ENCODE measurements around the gene IZUMO2. TPM values are rescaled to one million over a fixed set of nuclear protein-coding genes. Genes with fewer than 3 reads are reported as not detected.

The IZUMO2 gene
- total RNA-seq, 1 donor: not detected

GRCh38 chr19:50198431-50199258, 35.6 kb upstream of the IZUMO2 start:
- TF ChIP-seq CTCF (IDR thresholded peaks at IDR 0.05; ENCODE audit: insufficient read depth, low read depth, low read length): no peak

GRCh38 chr19:50197348-50197747, 34.3 kb upstream of the IZUMO2 start:
- no peak for TF ChIP-seq CTCF (IDR thresholded peaks at IDR 0.05; ENCODE audit: insufficient read depth, low read depth, low read length)
- DNase-seq (ENCODE audit: low read depth): no peak
- H3K4me3 ChIP-seq (ENCODE audit: low read depth, low read length): no peak overlapping the region

More at GRCh38 chr19:50198431-50199258, 35.6 kb upstream of the IZUMO2 start:
- H3K4me3 ChIP-seq (ENCODE audit: low read depth, low read length): no peak overlapping the region
- DNase-seq (ENCODE audit: low read depth): no peak

GRCh38 chr19:50196322-50196932, 33.3 kb upstream of the IZUMO2 start:
- DNase-seq (ENCODE audit: low read depth): no peak
- no peak overlapping the region for H3K4me3 ChIP-seq (ENCODE audit: low read depth, low read length)
- no peak for TF ChIP-seq CTCF (IDR thresholded peaks at IDR 0.05; ENCODE audit: insufficient read depth, low read depth, low read length)

GRCh38 chr19:50195224-50195623, 32.1 kb upstream of the IZUMO2 start:
- no peak for DNase-seq (ENCODE audit: low read depth)
- TF ChIP-seq CTCF (IDR thresholded peaks at IDR 0.05; ENCODE audit: insufficient read depth, low read depth, low read length): no peak
- H3K4me3 ChIP-seq (ENCODE audit: low read depth, low read length): no peak overlapping the region

- no peak for TF ChIP-seq CTCF (IDR thresholded peaks at IDR 0.05; ENCODE audit: insufficient read depth, low read depth, low read length)
- DNase-seq (ENCODE audit: low read depth): no peak
- H3K4me3 ChIP-seq (ENCODE audit: low read depth, low read length): no peak overlapping the region
These were observed 29.6 kb upstream of the IZUMO2 start for GRCh38 chr19:50192463-50193211.

GRCh38 chr19:50191216-50191615, 28.1 kb upstream of the IZUMO2 start:
- no peak for DNase-seq (ENCODE audit: low read depth)
- no peak overlapping the region for H3K4me3 ChIP-seq (ENCODE audit: low read depth, low read length)
- no peak for TF ChIP-seq CTCF (IDR thresholded peaks at IDR 0.05; ENCODE audit: insufficient read depth, low read depth, low read length)

All from fibroblast of villous mesenchyme (primary cell).